DMS 273 (cell line): ENCODE measurements around the gene UBA1.

Source experiments
- DNase-seq: peaks from one replicate; lab custom pipeline; 2025; ENCODE audit not compliant: unreplicated experiment; lab: John Stamatoyannopoulos, UW

UBA1 gene

DNA sequence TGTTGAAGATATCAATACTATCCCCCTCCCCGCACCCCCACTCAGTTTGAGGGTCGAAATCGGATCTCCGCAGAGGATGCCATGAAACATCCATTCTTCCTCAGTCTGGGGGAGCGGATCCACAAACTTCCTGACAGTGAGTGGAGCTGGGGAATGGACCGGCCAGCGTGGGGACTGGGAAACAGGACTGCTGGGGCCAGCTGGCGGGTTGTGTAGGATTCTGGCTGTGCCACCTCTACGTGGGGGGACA is 33.6 kb downstream of the UBA1 start:
- DNase-seq, result no peak

DNA sequence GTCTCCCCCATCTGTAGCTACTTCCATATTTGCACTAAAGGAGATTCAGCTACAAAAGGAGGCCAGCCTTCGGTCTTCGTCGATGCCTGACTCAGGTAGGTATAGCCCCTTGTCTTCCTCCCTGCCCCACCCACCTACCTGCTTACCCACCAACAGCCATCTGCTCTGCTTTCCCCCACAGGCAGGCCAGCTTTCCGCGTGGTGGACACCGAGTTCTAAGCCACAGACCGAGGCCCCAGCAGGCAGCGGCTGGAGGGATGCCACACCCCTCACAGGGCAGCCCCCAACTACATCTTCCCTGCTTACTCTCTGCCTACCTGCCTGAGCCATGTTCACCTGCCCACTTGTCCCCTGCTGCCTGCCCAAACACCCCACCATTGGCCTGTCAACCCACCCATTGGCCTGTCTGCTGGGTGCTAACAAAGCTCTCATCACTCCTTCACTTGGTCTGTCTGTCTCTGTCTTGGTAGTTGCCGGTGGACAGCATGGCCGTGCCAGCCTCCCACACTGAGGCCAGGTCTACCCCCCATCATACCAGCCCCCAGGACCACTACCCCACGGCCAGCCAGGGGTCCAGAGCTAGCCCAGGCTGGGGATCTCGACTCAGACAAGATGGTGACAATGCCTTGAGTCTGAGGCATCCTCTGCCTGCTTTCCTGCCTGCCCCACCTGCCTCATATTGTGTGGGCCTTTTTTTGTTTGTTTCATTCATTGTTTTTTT is 35.1 kb downstream of the UBA1 start:
- no peak for DNase-seq

DNA sequence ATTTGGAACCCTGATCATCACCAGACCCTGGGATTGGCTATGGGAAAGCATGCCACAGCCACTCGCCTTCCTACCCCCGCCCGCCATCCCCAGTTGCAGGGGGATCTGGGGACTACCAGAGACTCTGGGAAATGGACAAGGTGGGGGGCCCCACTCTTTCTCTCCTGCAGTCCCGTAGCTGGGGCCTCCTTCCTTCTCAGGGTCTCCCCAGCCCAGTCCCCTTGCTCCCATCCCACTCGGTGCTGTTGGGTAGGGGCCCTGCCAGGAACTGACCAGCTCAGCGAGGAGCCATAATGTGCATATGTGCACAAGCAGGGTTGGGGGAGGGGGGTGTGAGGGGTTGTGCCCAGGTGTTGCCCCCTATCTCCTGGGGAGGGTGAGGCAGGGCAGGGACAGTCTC is 35.8 kb downstream of the UBA1 start:
- DNase-seq, result no peak

- no peak for DNase-seq
Measured at GRCh38 chrX:47230136-47230868, 36.7 kb downstream of the UBA1 start.

- DNase-seq, result no peak
Measured at GRCh38 chrX:47231167-47231566, 37.5 kb downstream of the UBA1 start.

GRCh38 chrX:47232197-47232802 is 38.7 kb downstream of the UBA1 start:
- no peak for DNase-seq

DNA sequence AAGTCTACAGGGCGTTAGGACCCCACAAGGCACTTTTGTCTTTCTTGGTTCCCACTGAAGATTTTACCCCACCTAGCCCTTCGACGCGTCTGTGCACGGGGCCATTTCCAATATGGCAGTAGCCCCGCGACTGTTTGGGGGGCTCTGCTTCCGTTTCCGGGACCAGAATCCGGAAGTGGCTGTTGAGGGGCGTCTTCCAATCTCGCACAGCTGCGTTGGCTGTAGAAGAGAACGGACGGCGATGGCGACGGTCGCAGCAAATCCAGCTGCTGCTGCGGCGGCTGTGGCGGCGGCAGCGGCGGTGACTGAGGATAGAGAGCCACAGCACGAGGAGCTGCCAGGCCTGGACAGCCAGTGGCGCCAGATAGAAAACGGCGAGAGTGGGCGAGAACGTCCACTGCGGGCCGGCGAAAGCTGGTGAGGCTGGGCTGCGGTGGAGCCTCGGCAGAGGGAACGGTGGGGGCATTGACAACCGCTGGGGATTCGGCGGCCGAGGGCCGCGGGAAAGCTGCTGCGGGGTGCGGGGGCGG is 39.2 kb downstream of the UBA1 start, which contains the start of gene USP11:
Gene USP11, plus strand, starts transcription at position 207 of the 530 bp plus-strand sequence. Its CDS starts 35 bp downstream, at position 242.
- peak; percentile 75 for DNase-seq

DNA sequence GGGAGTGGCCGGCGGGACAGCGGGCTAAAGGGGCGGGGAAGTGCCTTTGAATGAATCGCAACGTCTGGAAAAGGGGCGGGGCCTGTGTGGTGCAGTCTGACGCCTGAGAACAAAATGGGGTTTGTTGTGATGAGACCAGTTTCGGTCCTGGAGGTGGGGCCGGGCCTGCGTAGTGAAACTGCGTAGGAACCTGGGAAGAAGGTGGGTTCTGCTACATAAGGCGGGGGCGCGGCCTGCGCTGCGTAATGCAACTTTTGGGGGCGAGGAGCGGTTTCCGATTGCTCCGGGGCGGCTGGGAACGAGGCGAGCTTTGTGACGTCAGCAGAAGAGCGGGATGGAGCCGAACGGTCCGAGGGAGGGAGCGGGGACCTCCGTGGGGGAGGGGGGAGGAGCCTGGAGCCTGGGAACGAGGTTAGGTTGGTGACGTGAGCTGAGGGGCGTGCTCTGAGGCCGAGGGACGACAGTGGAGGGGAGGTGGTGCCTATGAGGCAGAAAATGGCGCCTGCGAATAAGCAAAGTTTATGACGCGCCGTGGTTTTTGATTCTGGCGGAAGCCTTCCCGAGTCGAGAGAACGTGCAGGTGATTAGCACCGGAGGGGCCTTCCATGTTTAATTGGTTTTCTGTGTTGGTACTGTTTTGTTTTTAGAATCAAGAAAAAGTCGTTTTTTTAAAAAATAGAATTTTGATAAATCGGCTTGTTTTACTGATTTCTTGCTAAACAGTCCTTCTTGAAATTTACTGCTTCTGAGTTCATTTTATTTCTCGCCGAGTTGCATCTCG is 39.9 kb downstream of the UBA1 start:
- DNase-seq, result peak; percentile 96

GRCh38 chrX:47234583-47234982 is 41.0 kb downstream of the UBA1 start:
- no peak for DNase-seq

DNA sequence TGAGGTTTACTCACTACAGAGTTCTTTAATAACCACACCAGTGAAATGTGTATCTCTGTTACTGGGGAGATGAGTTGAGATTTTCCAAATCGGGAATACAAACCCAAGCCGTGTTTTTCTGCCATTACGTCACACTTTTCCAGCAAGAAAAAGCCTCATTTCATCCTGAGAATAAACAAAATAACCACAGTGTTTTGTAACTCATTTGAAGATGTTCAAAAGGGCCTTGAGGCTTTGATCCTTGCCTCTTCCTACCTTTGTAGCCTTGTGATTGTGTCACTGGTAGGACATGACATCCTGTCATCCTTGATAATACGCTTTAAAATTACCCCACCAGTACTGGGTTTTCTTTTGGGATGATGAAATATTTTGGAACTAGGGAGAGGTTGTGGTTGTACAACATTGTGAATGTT is 42.1 kb downstream of the UBA1 start:
- DNase-seq, result no peak

GRCh38 chrX:47239199-47239598 is 45.6 kb downstream of the UBA1 start:
- no peak for DNase-seq

- no peak for DNase-seq
Measured at GRCh38 chrX:47239898-47240545, 46.4 kb downstream of the UBA1 start.

DNA sequence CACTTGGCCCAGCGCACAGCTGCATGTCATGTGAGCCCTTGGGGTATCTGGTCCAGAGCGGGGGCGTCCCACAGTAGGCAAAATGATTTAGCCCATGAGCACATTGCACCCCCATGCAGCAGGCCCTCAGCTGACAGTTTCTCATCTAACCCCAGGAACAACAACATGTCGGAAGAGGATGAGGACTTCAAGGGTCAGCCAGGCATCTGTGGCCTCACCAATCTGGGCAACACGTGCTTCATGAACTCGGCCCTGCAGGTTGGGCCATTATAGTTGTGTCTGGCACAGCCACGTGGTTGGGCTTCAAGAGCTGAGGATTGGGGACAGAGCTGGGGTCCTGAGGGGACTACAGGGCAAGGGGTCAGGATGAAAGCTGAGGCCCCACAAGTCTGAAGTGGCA is 47.0 kb downstream of the UBA1 start:
- no peak for DNase-seq

GRCh38 chrX:47241201-47242011 is 47.8 kb downstream of the UBA1 start:
- no peak for DNase-seq

DNA sequence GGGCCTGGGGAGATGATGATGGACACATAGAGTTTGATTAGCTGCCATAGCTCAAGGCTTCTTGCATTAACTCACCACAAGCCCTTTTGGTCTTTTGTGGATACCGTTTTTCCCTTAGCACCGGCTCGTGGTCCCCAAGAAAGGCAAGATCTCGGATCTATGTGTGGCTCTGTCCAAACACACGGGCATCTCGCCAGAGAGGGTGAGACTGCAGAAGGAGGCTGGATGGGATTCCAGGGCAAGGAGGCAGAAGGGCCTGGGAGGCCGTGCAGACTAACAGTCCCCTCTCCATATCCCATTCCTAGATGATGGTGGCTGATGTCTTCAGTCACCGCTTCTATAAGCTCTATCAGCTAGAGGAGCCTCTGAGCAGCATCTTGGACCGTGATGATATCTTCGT is 48.7 kb downstream of the UBA1 start:
- no peak for DNase-seq

DNA sequence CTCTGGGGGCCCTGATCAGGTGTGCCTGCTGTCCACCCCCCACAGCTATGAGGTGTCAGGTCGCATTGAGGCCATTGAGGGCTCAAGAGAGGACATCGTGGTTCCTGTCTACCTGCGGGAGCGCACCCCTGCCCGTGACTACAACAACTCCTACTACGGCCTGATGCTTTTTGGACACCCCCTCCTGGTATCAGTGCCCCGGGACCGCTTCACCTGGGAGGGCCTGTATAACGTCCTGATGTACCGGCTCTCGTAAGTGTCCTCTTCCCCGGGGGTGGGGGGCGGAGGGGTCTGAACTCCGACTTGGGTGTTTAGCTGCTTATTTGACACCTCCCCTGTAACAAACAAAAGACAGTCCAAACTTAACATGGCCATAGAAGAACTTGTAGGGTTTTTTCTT is 49.7 kb downstream of the UBA1 start:
- no peak for DNase-seq

DNA sequence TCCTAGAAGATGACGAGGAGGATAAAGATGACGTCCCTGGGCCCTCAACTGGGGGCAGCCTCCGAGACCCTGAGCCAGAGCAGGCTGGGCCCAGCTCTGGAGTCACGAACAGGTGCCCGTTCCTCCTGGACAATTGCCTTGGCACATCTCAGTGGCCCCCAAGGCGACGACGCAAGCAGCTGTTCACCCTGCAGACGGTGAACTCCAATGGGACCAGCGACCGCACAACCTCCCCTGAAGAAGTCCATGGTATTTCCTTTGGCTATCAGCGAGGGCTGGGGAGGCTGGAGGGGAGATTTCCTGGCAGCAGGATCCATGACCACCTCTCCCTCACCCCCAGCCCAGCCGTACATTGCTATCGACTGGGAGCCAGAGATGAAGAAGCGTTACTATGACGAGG is 51.0 kb downstream of the UBA1 start:
- DNase-seq, result no peak

DNA sequence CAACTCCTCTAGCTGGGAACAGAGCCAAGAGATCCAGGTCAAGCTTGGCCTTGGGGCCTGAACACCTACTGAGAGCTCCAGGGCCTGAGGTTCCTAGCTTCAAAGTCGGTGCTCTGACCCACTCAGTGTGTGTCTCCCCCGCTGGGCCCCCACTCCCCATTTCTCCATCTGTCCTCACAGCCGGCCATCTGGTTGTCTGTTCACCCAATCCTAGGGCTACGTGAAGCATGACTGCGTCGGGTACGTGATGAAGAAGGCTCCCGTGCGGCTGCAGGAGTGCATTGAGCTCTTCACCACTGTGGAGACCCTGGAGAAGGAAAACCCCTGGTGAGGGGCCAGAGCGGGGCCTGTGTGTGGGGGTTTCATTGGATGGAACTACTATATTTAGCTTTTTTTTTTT is 51.5 kb downstream of the UBA1 start:
- peak; percentile 83 for DNase-seq

- DNase-seq, result no peak
Measured at GRCh38 chrX:47247206-47247998, 53.8 kb downstream of the UBA1 start.
